ENCODE measurements around the gene HIVEP1.
"Not testable (repeated sequence)": the region's sequence is repeated elsewhere in the genome, so short reads cannot be mapped to it uniquely, and the experiment has no call there.

HIVEP1 gene

GRCh38 chr6:12126051-12126450 lies 113.9 kb downstream of the HIVEP1 start:
- DNase-seq, result no peak

- no peak for DNase-seq
These were observed 117.4 kb downstream of the HIVEP1 start for GRCh38 chr6:12129523-12129922.

GRCh38 chr6:12132351-12133222 lies 120.5 kb downstream of the HIVEP1 start:
- no peak for DNase-seq

DNA sequence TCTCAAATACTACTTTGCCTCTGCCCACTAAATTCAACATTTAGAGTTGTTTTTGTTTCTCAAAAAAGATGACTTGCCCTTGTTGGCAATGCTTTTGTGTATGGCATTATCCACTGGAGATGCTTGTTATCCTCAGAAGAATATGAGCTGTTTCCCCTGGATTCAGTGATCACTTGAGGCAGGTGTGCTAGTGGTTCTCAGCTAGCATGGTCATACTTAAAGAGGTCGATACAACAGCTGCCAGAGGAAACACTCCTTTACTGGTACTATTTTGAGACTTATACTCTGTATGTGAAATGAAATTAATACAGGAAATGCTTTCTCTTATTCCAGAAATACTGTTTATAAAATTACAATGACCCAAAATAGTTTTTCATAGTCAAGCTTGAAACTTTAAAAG lies 122.5 kb downstream of the HIVEP1 start:
- no peak for DNase-seq

GRCh38 chr6:12134991-12135390 lies 122.9 kb downstream of the HIVEP1 start:
- no peak for DNase-seq

DNA sequence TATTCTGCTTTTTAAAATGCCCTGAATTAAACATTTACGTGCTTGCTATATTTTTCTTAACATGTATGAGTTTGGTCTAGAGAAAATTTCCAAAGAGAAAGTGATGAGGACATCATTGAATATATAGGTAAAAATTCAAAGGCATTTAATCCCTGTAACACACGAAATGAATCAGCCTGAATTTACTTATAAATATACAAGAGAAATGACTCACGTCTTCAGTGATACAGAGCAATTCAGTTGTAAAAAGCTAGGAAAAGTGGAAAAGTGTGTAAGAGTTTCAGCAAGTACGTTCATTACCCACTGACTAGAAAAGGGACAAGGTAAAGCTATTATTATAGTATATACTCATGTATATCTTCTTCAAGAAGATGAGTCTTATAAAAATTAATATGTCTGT lies 124.8 kb downstream of the HIVEP1 start:
- no peak for DNase-seq

DNA sequence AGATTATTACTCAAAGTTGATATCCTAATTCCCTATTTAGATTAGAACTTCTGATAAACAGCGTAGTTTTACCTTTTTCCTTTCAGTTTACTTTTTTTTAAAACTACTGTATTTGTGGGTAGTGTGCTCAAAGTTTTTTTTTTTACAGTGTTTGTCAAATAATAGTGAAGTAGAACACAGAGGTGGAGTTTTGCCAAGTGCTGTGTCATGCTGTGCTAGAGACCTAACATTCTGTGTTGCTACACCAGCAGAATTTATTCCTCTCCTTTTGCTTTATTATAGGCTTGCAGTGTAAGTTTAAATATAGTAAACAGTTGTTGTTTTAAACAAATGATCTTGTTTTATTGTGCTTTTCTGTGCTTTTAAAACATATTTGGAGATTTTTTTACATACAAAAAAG lies 125.4 kb downstream of the HIVEP1 start:
- DNase-seq, result no peak

GRCh38 chr6:12138381-12138780 lies 126.3 kb downstream of the HIVEP1 start:
- no peak for DNase-seq

DNA sequence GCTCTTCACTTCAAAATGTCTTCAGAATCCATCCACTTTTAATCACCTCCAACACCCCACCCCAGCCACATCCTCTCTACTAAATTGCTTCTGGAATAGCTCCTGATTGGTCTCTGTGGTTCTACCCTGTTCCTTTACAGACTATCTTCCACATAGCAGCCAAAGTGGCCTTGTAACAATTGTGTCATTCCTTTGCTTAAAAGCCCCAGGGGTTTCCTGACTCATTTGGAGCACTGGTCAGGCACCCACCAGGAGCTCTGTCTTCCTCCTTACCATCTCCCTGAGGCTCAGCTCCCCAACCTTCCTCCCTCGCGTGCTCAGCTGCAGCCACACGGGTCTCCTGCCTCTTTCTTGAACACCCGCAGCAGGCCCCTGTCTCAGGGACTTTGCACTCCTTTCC lies 126.8 kb downstream of the HIVEP1 start:
- no peak for DNase-seq

DNA sequence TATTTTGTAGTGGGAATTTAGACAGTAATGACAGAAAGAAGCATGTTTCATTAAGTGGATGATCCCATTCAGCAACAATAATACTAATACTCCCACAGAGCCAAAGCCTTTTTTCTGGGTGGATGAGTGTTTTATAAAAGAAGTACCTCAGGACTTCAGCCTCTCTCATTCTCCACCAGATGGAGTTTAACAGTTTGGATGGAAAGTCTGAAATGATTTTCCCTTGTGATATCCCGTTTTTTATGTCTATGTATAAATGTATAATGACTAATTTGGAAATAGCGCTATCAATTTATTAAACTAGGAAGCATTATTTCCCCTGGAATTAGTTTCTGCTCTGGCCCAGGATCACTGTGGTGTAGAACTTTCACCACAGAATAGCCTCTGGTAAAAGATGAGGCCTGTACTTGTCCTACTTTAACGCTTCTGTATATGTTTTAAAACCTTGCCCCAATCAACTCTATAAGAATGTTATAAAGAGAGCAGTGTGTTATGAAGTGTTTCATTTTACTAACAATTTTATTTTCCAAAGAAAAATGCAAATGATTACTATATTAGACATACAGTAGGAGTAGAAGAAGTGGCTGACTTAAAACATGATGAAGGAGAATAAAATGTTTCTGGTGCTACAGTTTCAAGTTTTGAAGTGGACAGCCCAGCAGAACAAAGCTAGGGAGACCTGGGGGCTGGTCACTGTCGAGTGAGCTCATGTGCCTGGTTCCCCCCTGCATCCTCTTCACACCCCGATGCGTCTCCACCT lies 135.6 kb downstream of the HIVEP1 start:
- no peak for DNase-seq

GRCh38 chr6:12148317-12148801 lies 136.2 kb downstream of the HIVEP1 start:
- no peak for DNase-seq

- no peak for DNase-seq
These were observed 136.7 kb downstream of the HIVEP1 start for GRCh38 chr6:12148841-12149240.

GRCh38 chr6:12149944-12150510 lies 137.9 kb downstream of the HIVEP1 start:
- DNase-seq, result no peak

GRCh38 chr6:12150812-12151432 lies 138.8 kb downstream of the HIVEP1 start:
- DNase-seq, result no peak

GRCh38 chr6:12151433-12151820 lies 139.3 kb downstream of the HIVEP1 start:
- DNase-seq, result no peak

- DNase-seq, result no peak
These were observed 140.2 kb downstream of the HIVEP1 start for GRCh38 chr6:12152023-12152970.

- not testable (repeated sequence) for DNase-seq
These were observed 143.7 kb downstream of the HIVEP1 start for GRCh38 chr6:12155769-12156168.

GRCh38 chr6:12158686-12159415 lies 146.7 kb downstream of the HIVEP1 start:
- DNase-seq, result no peak

- DNase-seq, result no peak
These were observed 148.2 kb downstream of the HIVEP1 start for GRCh38 chr6:12160326-12160725.

- DNase-seq, result no peak
These were observed 150.1 kb downstream of the HIVEP1 start for GRCh38 chr6:12162213-12162612.

DNA sequence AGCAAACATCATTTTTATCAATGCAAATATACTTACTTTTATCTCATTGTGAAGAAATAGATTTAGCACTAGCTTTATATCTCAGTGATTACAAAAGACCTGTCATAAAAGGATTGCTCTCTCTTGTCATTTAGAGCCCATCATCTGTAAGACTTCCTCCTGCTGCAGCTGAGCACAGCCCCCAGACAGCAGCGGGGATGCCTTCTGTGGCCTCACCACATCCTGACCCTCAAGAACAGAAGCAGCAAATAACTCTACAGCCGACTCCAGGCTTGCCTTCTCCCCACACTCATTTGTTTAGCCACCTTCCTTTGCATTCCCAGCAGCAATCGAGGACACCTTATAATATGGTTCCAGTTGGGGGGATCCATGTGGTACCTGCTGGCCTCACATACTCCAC lies 151.0 kb downstream of the HIVEP1 start:
- DNase-seq, result no peak

Measured in cortex of kidney (tissue), 1 donor.